HCT116 (cell line): ENCODE measurements around the gene SEC11A. TPM values are rescaled to one million over a fixed set of nuclear protein-coding genes. Genes with fewer than 3 reads are reported as not detected.

Experiments used
- ATAC-seq: fragments of 200-7000 bp; cut with Tn5 transposase; 2 replicates; pipeline ENCODE4 v1.9.1; 2020; ENCODE audit warnings: mild to moderate bottlenecking, moderate library complexity
- BruUV-seq: library from RNA; stranded (reverse); fragments of 400-500 nt; replicated peaks from 2 replicates; lab custom pipeline; 2021; lab: Mats Ljungman, UMichigan
- CTCF ChIA-PET: fragments of 300-600 bp; sonication (Branson Sonifier 250); formaldehyde crosslinking; loops from one replicate; lab custom pipeline; 2021; ENCODE audit warnings: antibody characterized with exemption; lab: Charles Lee
- POLR2A ChIA-PET: fragments of 300-600, 350-600 bp; sonication (Branson Sonifier 250); formaldehyde crosslinking; loops from one replicate; lab custom pipeline; 2021; ENCODE audit warnings: antibody characterized with exemption; lab: Charles Lee
- RAD21 ChIA-PET, 2 experiments: fragments of 300-600 bp; sonication (Branson Sonifier 250); formaldehyde crosslinking; loops; one replicate each; lab custom pipeline; 2023; ENCODE audit warnings: low total read pairs in 2 of 2; ENCODE audit not compliant: uncharacterized antibody in 2 of 2, unreplicated experiment in 2 of 2, low non-redundant PET in 1 of 2; lab: Charles Lee
- DNase-seq: peaks from one replicate; pipeline ENCODE4 v3.0.0-alpha.2; 2010; ENCODE audit warnings: low read depth, low spot score
- H2AFZ ChIP-seq: fragments of 200-600 bp; shearing (Covaris generic), sonication (generic); 2 replicates; pipeline ENCODE4 v1.6.1; 2017; ENCODE audit warnings: low read depth, mixed run types, mixed read lengths, antibody characterized with exemption, low read length; ENCODE audit not compliant: poor library complexity, severe bottlenecking
- H3K27ac ChIP-seq: 2 replicates; pipeline ENCODE4 v1.5.1; 2012; ENCODE audit warnings: low read depth, low read length
- H3K27me3 ChIP-seq: fragments of 200-600 bp; sonication (generic); 2 replicates; pipeline ENCODE4 v1.6.1; 2016; ENCODE audit warnings: mixed run types, low read length, mixed read lengths; ENCODE audit not compliant: insufficient read depth
- H3K36me3 ChIP-seq, 2 experiments: fragments of 200-500 bp in 1 of 2; fragments of 200-600 bp in 1 of 2; sonication (Bioruptor generic) in 1 of 2; sonication (generic) in 1 of 2; 2 replicates each; pipeline versions ENCODE4 v1.5.1 to v1.6.1; 2014 to 2016; ENCODE audit warnings: low read length in 2 of 2, inconsistent platforms in 1 of 2, mixed read lengths in 1 of 2, mixed run types in 1 of 2; ENCODE audit not compliant: insufficient read depth in 2 of 2, control insufficient read depth in 1 of 2
- H3K4me1 ChIP-seq, 2 experiments: fragments of 200-600 bp in 1 of 2; sonication (generic) in 1 of 2; 2 replicates each; pipeline versions ENCODE4 v1.5.1 to v1.6.1; 2012 to 2017; ENCODE audit warnings: low read length in 2 of 2, inconsistent platforms in 1 of 2, mild to moderate bottlenecking in 1 of 2, mixed read lengths in 1 of 2, mixed run types in 1 of 2, moderate library complexity in 1 of 2; ENCODE audit not compliant: insufficient read depth in 2 of 2, control insufficient read depth in 1 of 2
- H3K4me2 ChIP-seq: fragments of 200-600 bp; sonication (generic); 2 replicates; pipeline ENCODE4 v1.6.1; 2017; ENCODE audit warnings: mixed run types, low read length, mixed read lengths
- H3K4me3 ChIP-seq, 2 experiments: fragments of 200-600 bp in 1 of 2; sonication (generic) in 1 of 2; replicated peaks in 1 of 2; 2 replicates each; pipeline ENCODE4 v1.5.1; 2011 to 2016; ENCODE audit warnings: low read length in 2 of 2, control low read depth in 1 of 2, low read depth in 1 of 2, mild to moderate bottlenecking in 1 of 2, mixed read lengths in 1 of 2, mixed run types in 1 of 2
- H3K79me2 ChIP-seq: fragments of 200-600 bp; sonication (generic); 2 replicates; pipeline ENCODE4 v1.6.1; 2017; ENCODE audit warnings: mild to moderate bottlenecking, mixed run types, low read length, moderate library complexity, mixed read lengths; ENCODE audit not compliant: insufficient read depth
- H3K9ac ChIP-seq: fragments of 200-600 bp; sonication (generic); 2 replicates; pipeline ENCODE4 v1.6.1; 2016; ENCODE audit warnings: low read length, mixed read lengths
- H3K9me2 ChIP-seq: fragments of 200-600 bp; sonication (generic), shearing (Covaris generic); 2 replicates; pipeline ENCODE4 v1.6.1; 2017; ENCODE audit warnings: mixed run types, mild to moderate bottlenecking, moderate library complexity; ENCODE audit not compliant: insufficient read depth
- H3K9me3 ChIP-seq, 2 experiments: fragments of 200-500 bp in 1 of 2; fragments of 200-600 bp in 1 of 2; sonication (Bioruptor generic) in 1 of 2; sonication (generic) in 1 of 2; 2 replicates each; pipeline ENCODE4 v1.6.1; 2014 to 2017; ENCODE audit warnings: low read length in 2 of 2, mixed read lengths in 2 of 2, inconsistent platforms in 1 of 2, low read depth in 1 of 2, mild to moderate bottlenecking in 1 of 2, mixed run types in 1 of 2, moderate library complexity in 1 of 2; ENCODE audit not compliant: control insufficient read depth in 1 of 2, insufficient read depth in 1 of 2
- H4K20me1 ChIP-seq: fragments of 200-600 bp; sonication (generic), shearing (Covaris generic); 2 replicates; pipeline ENCODE4 v1.6.1; 2017; ENCODE audit warnings: mixed run types, mild to moderate bottlenecking, moderate library complexity; ENCODE audit not compliant: insufficient read depth
- EZH2 ChIP-seq: fragments of 200-600 bp; sonication (generic); IDR thresholded peaks from 2 replicates; pipeline ENCODE4 v1.6.1; 2017; ENCODE audit warnings: antibody characterized with exemption, mixed run types
- EZH2phosphoT487 ChIP-seq: fragments of 200-600 bp; IDR thresholded peaks from 2 replicates; pipeline ENCODE4 v1.6.1; 2018; ENCODE audit warnings: antibody characterized with exemption, borderline replicate concordance
- JUND ChIP-seq: IDR thresholded peaks from 2 replicates; pipeline ENCODE4 v1.6.1; 2012
- POLR2AphosphoS5 ChIP-seq: IDR thresholded peaks from 2 replicates; pipeline ENCODE4 v1.6.1; 2011; ENCODE audit warnings: mild to moderate bottlenecking, low read depth, low read length, moderate library complexity
- RAD21 ChIP-seq: IDR thresholded peaks from 2 replicates; pipeline ENCODE4 v1.6.1; 2012; ENCODE audit warnings: low read depth, mild to moderate bottlenecking
- ZFX ChIP-seq: fragments of 450-650 bp; IDR thresholded peaks from 2 replicates; pipeline ENCODE4 v1.6.1; 2017
- ZNF274 ChIP-seq: fragments of 200-500 bp; sonication (Bioruptor generic); IDR thresholded peaks from 2 replicates; pipeline ENCODE4 v1.6.1; 2014; ENCODE audit warnings: mild to moderate bottlenecking, low read depth, low read length, inconsistent platforms
- intact Hi-C: fragments of 100-400 bp; cut with micrococcal nuclease; formaldehyde crosslinking; loops from 2 replicates; pipeline ENCODE4 v1.10.0; 2022
- total RNA-seq: library from RNA; stranded (reverse); gene quantifications from one replicate; pipeline ENCODE4 v1.2.1, GENCODE V29; 2021; ENCODE audit not compliant: unreplicated experiment
- TF ChIP-seq, protein P1 (sequence below): IDR thresholded peaks from 2 replicates; pipeline ENCODE4 v1.6.1; 2012
- TF ChIP-seq, protein P2 (sequence below): IDR thresholded peaks from 2 replicates; pipeline ENCODE4 v1.6.1; 2012; ENCODE audit warnings: low read depth
- TF ChIP-seq, protein P3 (sequence below), 3 experiments: fragments of 200-600 bp in 1 of 3; sonication (generic) in 1 of 3; IDR thresholded peaks in 2 of 3; conservative IDR thresholded peaks in 1 of 3; 2 replicates each; pipeline ENCODE4 v1.5.1; 2012 to 2017; ENCODE audit warnings: low read depth in 2 of 3, low read length in 2 of 3, antibody characterized with exemption in 1 of 3, borderline replicate concordance in 1 of 3, control low read depth in 1 of 3, mild to moderate bottlenecking in 1 of 3, mixed read lengths in 1 of 3, mixed run types in 1 of 3, moderate library complexity in 1 of 3; ENCODE audit not compliant: insufficient read depth in 1 of 3
- TF ChIP-seq, protein P4 (sequence below): IDR thresholded peaks from 2 replicates; pipeline ENCODE4 v1.6.1; 2011; ENCODE audit warnings: mild to moderate bottlenecking, low read length, moderate library complexity; ENCODE audit not compliant: insufficient replicate concordance; ENCODE audit errors: extremely low read depth
- TF ChIP-seq, protein P5 (sequence below): IDR thresholded peaks from 2 replicates; pipeline ENCODE4 v1.6.1; 2012

The SEC11A gene
- total RNA-seq, 1 experiment from 2014 or later = 175 TPM

DNA sequence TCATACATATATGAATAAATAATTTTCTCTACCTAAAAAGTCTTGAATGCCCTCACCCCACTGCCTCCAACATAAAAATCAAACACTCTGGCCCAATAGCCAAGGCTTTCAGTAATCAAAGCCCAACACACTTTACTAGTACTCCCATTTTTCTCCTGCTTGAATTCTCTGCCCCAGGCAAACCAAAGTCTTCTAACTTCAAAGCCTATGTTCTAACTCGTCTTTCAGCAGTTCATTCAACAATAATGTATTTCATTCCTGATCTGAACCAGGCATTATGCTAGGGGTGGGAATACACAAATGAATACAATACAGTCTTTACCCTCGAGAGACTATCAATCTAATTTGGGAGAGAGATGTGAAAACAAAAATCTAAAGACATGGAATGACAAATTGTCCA lies 21.1 kb upstream of the SEC11A start:
- TF ChIP-seq, protein P1, sequence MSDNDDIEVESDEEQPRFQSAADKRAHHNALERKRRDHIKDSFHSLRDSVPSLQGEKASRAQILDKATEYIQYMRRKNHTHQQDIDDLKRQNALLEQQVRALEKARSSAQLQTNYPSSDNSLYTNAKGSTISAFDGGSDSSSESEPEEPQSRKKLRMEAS = no peak
- TF ChIP-seq POLR2AphosphoS5 (no peak), JUND (no peak), EZH2phosphoT487 (no peak), ZFX (no peak), ZNF274 (no peak), RAD21 (no peak), EZH2 (no peak)
- TF ChIP-seq, protein P2, sequence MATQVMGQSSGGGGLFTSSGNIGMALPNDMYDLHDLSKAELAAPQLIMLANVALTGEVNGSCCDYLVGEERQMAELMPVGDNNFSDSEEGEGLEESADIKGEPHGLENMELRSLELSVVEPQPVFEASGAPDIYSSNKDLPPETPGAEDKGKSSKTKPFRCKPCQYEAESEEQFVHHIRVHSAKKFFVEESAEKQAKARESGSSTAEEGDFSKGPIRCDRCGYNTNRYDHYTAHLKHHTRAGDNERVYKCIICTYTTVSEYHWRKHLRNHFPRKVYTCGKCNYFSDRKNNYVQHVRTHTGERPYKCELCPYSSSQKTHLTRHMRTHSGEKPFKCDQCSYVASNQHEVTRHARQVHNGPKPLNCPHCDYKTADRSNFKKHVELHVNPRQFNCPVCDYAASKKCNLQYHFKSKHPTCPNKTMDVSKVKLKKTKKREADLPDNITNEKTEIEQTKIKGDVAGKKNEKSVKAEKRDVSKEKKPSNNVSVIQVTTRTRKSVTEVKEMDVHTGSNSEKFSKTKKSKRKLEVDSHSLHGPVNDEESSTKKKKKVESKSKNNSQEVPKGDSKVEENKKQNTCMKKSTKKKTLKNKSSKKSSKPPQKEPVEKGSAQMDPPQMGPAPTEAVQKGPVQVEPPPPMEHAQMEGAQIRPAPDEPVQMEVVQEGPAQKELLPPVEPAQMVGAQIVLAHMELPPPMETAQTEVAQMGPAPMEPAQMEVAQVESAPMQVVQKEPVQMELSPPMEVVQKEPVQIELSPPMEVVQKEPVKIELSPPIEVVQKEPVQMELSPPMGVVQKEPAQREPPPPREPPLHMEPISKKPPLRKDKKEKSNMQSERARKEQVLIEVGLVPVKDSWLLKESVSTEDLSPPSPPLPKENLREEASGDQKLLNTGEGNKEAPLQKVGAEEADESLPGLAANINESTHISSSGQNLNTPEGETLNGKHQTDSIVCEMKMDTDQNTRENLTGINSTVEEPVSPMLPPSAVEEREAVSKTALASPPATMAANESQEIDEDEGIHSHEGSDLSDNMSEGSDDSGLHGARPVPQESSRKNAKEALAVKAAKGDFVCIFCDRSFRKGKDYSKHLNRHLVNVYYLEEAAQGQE = no peak
- TF ChIP-seq, protein P3, sequence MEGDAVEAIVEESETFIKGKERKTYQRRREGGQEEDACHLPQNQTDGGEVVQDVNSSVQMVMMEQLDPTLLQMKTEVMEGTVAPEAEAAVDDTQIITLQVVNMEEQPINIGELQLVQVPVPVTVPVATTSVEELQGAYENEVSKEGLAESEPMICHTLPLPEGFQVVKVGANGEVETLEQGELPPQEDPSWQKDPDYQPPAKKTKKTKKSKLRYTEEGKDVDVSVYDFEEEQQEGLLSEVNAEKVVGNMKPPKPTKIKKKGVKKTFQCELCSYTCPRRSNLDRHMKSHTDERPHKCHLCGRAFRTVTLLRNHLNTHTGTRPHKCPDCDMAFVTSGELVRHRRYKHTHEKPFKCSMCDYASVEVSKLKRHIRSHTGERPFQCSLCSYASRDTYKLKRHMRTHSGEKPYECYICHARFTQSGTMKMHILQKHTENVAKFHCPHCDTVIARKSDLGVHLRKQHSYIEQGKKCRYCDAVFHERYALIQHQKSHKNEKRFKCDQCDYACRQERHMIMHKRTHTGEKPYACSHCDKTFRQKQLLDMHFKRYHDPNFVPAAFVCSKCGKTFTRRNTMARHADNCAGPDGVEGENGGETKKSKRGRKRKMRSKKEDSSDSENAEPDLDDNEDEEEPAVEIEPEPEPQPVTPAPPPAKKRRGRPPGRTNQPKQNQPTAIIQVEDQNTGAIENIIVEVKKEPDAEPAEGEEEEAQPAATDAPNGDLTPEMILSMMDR (IDR thresholded peaks at IDR 0.05 in 2 of 3, conservative IDR thresholded peaks at IDR 0.05 in 1 of 3; ENCODE audit: borderline replicate concordance in 1 of 3, insufficient read depth in 1 of 3, low read depth in 2 of 3, low read length in 2 of 3) = no peak
- TF ChIP-seq, protein P4, sequence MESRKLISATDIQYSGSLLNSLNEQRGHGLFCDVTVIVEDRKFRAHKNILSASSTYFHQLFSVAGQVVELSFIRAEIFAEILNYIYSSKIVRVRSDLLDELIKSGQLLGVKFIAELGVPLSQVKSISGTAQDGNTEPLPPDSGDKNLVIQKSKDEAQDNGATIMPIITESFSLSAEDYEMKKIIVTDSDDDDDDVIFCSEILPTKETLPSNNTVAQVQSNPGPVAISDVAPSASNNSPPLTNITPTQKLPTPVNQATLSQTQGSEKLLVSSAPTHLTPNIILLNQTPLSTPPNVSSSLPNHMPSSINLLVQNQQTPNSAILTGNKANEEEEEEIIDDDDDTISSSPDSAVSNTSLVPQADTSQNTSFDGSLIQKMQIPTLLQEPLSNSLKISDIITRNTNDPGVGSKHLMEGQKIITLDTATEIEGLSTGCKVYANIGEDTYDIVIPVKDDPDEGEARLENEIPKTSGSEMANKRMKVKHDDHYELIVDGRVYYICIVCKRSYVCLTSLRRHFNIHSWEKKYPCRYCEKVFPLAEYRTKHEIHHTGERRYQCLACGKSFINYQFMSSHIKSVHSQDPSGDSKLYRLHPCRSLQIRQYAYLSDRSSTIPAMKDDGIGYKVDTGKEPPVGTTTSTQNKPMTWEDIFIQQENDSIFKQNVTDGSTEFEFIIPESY = no peak
- TF ChIP-seq, protein P5, sequence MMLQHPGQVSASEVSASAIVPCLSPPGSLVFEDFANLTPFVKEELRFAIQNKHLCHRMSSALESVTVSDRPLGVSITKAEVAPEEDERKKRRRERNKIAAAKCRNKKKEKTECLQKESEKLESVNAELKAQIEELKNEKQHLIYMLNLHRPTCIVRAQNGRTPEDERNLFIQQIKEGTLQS = no peak
- no TSS peak for BruUV-seq
- Histone ChIP-seq H4K20me1 (no peaks in the 10 kb centered on the region), H3K27me3 (no peaks in the 10 kb centered on the region), H3K4me2 (no peak overlapping the region), H3K79me2 (no peaks in the 10 kb centered on the region), H3K9me3 (no peaks in the 10 kb centered on the region), H3K4me1 (peaks cover 38 to 49% of the 10 kb centered on the region in 2 experiments), H3K9ac (no peak overlapping the region), H2AFZ (no peak overlapping the region), H3K4me3 (no peak overlapping the region), H3K27ac (no peak overlapping the region), H3K9me2 (no peaks in the 10 kb centered on the region), H3K36me3 (no peaks in the 10 kb centered on the region)
- ChIA-PET CTCF (no interaction called here), RAD21 (no interaction called here), POLR2A (no interaction called here)
- ATAC-seq = no peak
- no peak for DNase-seq
- intact Hi-C loops = no loop called here
